ENCODE results near the gene PLGRKT. TPM values are rescaled to one million over a fixed set of nuclear protein-coding genes. Genes with fewer than 3 reads are reported as not detected.

PLGRKT gene
- polyA plus RNA-seq, 1 donor from 2014 or later = 80.0 TPM

- no peaks in the 10 kb centered on the region for H3K36me3 ChIP-seq (ENCODE audit: insufficient read depth, low read length)
- TF ChIP-seq, protein P1, sequence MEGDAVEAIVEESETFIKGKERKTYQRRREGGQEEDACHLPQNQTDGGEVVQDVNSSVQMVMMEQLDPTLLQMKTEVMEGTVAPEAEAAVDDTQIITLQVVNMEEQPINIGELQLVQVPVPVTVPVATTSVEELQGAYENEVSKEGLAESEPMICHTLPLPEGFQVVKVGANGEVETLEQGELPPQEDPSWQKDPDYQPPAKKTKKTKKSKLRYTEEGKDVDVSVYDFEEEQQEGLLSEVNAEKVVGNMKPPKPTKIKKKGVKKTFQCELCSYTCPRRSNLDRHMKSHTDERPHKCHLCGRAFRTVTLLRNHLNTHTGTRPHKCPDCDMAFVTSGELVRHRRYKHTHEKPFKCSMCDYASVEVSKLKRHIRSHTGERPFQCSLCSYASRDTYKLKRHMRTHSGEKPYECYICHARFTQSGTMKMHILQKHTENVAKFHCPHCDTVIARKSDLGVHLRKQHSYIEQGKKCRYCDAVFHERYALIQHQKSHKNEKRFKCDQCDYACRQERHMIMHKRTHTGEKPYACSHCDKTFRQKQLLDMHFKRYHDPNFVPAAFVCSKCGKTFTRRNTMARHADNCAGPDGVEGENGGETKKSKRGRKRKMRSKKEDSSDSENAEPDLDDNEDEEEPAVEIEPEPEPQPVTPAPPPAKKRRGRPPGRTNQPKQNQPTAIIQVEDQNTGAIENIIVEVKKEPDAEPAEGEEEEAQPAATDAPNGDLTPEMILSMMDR (IDR thresholded peaks at IDR 0.05; ENCODE audit: poor library complexity, severe bottlenecking) = no peak
- TF ChIP-seq RAD21 (conservative IDR thresholded peaks at IDR 0.05) = no peak
- TF ChIP-seq, protein P2, sequence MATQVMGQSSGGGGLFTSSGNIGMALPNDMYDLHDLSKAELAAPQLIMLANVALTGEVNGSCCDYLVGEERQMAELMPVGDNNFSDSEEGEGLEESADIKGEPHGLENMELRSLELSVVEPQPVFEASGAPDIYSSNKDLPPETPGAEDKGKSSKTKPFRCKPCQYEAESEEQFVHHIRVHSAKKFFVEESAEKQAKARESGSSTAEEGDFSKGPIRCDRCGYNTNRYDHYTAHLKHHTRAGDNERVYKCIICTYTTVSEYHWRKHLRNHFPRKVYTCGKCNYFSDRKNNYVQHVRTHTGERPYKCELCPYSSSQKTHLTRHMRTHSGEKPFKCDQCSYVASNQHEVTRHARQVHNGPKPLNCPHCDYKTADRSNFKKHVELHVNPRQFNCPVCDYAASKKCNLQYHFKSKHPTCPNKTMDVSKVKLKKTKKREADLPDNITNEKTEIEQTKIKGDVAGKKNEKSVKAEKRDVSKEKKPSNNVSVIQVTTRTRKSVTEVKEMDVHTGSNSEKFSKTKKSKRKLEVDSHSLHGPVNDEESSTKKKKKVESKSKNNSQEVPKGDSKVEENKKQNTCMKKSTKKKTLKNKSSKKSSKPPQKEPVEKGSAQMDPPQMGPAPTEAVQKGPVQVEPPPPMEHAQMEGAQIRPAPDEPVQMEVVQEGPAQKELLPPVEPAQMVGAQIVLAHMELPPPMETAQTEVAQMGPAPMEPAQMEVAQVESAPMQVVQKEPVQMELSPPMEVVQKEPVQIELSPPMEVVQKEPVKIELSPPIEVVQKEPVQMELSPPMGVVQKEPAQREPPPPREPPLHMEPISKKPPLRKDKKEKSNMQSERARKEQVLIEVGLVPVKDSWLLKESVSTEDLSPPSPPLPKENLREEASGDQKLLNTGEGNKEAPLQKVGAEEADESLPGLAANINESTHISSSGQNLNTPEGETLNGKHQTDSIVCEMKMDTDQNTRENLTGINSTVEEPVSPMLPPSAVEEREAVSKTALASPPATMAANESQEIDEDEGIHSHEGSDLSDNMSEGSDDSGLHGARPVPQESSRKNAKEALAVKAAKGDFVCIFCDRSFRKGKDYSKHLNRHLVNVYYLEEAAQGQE (IDR thresholded peaks at IDR 0.05; ENCODE audit: borderline replicate concordance) = no peak
- TF ChIP-seq POLR2AphosphoS5 (IDR thresholded peaks at IDR 0.05) = no peak
- TF ChIP-seq EZH2 (IDR thresholded peaks at IDR 0.05; ENCODE audit: borderline replicate concordance, insufficient read depth, low read length, poor library complexity, severe bottlenecking) = no peak
- TF ChIP-seq SMC3 (conservative IDR thresholded peaks at IDR 0.05; ENCODE audit: poor library complexity) = no peak
- TF ChIP-seq MXI1 (conservative IDR thresholded peaks at IDR 0.05; ENCODE audit: poor library complexity, severe bottlenecking) = no peak
- TF ChIP-seq EP300 (conservative IDR thresholded peaks at IDR 0.05; ENCODE audit: poor library complexity, severe bottlenecking) = no peak
- TF ChIP-seq TAF1 (IDR thresholded peaks at IDR 0.05; ENCODE audit: low read depth) = no peak
- H3K27ac ChIP-seq (ENCODE audit: low read length) = no peak overlapping the region
- H3F3A ChIP-seq (ENCODE audit: insufficient read depth, low read length, poor library complexity, severe bottlenecking) = no peaks in the 10 kb centered on the region
- H3K4me3 ChIP-seq (ENCODE audit: low read length) = no peak overlapping the region
- H3K9ac ChIP-seq (ENCODE audit: low read length) = no peak overlapping the region
- no peaks in the 10 kb centered on the region for H3K9me2 ChIP-seq (ENCODE audit: insufficient read depth, low read length)
- no peaks in the 10 kb centered on the region for H3K9me3 ChIP-seq (ENCODE audit: low read length)
- no peaks in the 10 kb centered on the region for H3K79me2 ChIP-seq (replicated peaks; ENCODE audit: insufficient read depth, low read length)
- no peak overlapping the region for H2AFZ ChIP-seq (ENCODE audit: low read depth, low read length)
- no peaks in the 10 kb centered on the region for H4K20me1 ChIP-seq (ENCODE audit: insufficient read depth)
- no peaks in the 10 kb centered on the region for H3K27me3 ChIP-seq (ENCODE audit: insufficient read depth, low read depth, low read length)
- no peak overlapping the region for H3K4me2 ChIP-seq (ENCODE audit: low read length)
Measured at GRCh38 chr9:5418481-5418880, 19.2 kb downstream of the PLGRKT start.

- H3K4me3 ChIP-seq (ENCODE audit: low read length) = no peak overlapping the region
- no peak overlapping the region for H2AFZ ChIP-seq (ENCODE audit: low read depth, low read length)
- no peaks in the 10 kb centered on the region for H3K36me3 ChIP-seq (ENCODE audit: insufficient read depth, low read length)
- no peaks in the 10 kb centered on the region for H3K27me3 ChIP-seq (ENCODE audit: insufficient read depth, low read depth, low read length)
- H3K9me3 ChIP-seq (ENCODE audit: low read length) = no peaks in the 10 kb centered on the region
- no peaks in the 10 kb centered on the region for H3K9me2 ChIP-seq (ENCODE audit: insufficient read depth, low read length)
- H3F3A ChIP-seq (ENCODE audit: insufficient read depth, low read length, poor library complexity, severe bottlenecking) = no peaks in the 10 kb centered on the region
- no peaks in the 10 kb centered on the region for H3K79me2 ChIP-seq (replicated peaks; ENCODE audit: insufficient read depth, low read length)
- H3K4me2 ChIP-seq (ENCODE audit: low read length) = no peak overlapping the region
- H3K27ac ChIP-seq (ENCODE audit: low read length) = no peak overlapping the region
- no peak overlapping the region for H3K9ac ChIP-seq (ENCODE audit: low read length)
- TF ChIP-seq EP300 (conservative IDR thresholded peaks at IDR 0.05; ENCODE audit: poor library complexity, severe bottlenecking) (no peak), MXI1 (conservative IDR thresholded peaks at IDR 0.05; ENCODE audit: poor library complexity, severe bottlenecking) (no peak), TAF1 (IDR thresholded peaks at IDR 0.05; ENCODE audit: low read depth) (no peak), RAD21 (conservative IDR thresholded peaks at IDR 0.05) (no peak)
- TF ChIP-seq, protein P1 (IDR thresholded peaks at IDR 0.05; ENCODE audit: poor library complexity, severe bottlenecking) = no peak
- TF ChIP-seq, protein P2 (IDR thresholded peaks at IDR 0.05; ENCODE audit: borderline replicate concordance) = no peak
- H4K20me1 ChIP-seq (ENCODE audit: insufficient read depth) = no peaks in the 10 kb centered on the region
Measured at GRCh38 chr9:5416953-5417352, 20.8 kb downstream of the PLGRKT start.
